Suppressor macrophage treated with lipopolysaccharide for 4 hours (primary cell): ENCODE data around the gene ZNF322.
"Not testable (repeated sequence)": the region's sequence is repeated elsewhere in the genome, so short reads cannot be mapped to it uniquely, and the experiment has no call there.

Experiments used
- DNase-seq: peaks from one replicate; pipeline ENCODE4 v3.0.0-alpha.2; 2020

The ZNF322 gene, protein sequence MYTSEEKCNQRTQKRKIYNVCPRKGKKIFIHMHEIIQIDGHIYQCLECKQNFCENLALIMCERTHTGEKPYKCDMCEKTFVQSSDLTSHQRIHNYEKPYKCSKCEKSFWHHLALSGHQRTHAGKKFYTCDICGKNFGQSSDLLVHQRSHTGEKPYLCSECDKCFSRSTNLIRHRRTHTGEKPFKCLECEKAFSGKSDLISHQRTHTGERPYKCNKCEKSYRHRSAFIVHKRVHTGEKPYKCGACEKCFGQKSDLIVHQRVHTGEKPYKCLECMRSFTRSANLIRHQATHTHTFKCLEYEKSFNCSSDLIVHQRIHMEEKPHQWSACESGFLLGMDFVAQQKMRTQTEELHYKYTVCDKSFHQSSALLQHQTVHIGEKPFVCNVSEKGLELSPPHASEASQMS

DNA sequence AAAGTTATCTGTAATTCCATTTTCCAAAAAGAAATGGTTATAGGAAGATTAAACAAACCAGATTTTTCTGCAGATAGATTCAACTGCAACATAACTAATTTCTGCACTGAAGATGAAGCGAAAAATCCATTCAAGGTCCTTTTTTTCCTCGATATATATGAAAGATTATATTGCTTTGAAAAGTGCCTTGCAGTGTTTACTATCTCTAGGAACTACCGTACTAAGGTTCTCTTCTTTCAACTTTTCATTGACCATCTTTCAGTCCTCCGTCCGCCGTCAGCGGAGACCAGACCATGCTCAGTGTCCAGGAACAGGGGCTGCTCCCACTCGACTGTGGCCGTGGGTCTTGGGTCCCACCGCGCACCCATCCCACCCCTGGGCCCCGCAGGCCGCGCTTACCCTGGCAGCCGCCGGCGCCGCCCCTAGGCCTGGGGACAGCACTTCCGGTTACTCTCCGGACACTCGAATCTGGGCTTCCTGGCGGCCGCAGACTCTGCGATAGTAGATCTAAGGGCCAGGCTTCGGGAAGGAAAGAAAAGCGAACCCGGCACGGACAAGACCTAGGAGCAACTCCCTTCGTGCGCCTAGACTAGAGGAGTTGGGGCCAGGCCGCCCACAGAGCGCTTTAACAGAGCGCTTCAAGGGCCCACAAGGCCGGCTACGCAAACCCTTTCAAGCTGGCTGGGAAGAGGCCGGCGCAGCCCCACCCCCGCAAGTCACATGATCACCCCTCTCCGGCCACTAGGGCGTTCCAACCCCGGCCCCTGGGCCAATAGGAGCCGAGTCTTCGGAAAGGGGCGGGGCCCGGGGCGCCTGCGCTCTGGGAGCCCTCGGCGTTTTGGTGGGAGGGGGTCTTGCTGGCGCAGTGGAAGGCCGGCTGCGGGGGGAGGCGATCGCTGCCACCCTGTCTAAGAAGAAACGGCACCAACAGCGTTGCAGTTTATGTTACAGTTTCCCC, at the start of gene ZNF322:
Gene ZNF322, minus strand, starts transcription at position 705 of the 958 bp plus-strand sequence. CDS start 21,193 bp downstream, outside the sequence.
- DNase-seq = peak; percentile 96

DNA sequence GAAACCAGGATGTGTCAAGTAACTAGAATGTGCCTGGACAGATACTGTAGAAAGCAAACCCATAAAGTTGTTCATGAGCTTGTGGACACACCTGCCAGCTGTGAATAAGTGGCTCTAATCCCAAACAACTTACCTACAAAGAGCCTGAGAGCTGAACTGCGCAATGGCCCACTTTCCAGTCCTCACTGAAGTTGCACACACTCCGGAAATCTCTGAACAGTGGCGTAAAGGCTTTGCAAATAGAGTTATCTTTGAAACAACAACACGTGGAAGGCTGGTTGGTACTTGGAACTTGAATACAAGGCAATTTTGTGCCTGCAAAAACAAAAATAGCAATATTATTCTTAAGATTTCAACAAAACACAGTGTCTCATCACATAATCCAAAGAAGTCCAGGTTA, 46.2 kb upstream of the ZNF322 start:
- DNase-seq = not testable (repeated sequence)

DNA sequence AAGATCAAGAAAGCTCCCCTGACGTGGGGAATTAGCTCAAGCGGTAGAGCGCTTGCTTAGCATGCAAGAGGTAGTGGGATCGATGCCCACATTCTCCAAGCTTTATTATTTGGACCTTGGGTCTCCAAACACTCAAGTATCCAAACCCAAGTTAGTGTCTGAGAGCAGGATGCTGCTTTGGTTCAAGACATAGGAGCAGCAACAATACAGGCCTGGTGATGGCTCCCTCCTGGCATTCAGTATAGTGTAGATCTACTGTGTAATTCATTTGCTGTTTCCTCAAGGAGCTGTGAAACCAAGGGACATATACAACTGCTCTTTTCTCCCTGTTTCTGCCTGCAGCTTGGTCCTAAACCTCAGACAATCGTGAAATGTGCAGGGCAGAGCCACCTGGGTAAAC, 45.8 kb upstream of the ZNF322 start:
- DNase-seq = not testable (repeated sequence)

DNA sequence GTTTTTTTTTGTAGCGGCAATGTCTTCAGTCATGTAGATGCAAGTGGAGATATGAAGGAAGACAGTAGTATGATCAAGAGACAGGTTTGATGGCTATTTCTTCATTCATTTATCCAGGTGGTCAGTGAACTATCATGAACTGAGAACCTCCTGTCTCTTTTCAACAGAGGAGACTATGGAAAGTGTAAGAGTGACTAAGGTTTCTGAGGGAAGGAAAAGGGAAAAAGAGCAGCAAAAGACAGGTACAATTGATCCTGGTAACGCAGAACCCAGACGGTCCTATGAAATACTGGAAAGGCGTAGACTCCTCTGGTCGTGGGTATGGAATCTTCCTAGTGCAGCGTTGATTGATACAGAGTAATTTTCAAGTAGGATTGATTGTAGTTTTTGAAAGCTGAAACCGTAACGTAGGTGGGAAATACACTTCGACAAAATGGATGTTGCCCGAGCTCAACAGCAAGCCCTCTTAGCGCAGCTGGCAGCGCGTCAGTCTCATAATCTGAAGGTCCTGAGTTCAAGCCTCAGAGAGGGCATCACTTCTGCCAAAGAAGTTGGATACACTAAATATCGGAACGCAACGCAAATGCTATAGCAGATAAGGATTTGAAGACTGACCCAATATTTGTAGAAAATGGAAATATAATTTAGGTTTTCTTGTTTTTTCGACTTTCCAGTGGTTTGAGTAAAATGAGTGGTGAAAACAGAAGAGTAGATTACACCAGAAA, 41.6 kb upstream of the ZNF322 start:
- not testable (repeated sequence) for DNase-seq

DNA sequence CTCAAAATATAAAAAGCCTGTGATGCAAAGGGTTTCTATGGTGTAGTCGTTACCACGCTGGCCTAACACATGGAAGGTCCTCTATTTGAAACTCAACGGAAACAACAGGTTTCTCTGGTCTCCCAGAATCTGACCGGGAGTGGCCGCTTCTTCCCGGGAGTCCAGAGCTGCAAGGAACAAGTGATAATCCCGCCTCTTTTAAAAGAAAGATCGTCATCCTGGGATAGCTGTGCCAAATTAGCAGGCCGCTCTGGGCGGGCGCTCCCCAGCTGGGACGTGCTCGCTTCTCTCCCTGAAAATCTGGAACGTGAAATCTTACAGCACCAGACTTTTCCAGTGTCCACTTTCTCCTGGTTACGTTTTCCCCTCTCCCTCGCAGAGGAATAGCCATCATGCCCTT, 38.0 kb upstream of the ZNF322 start:
- not testable (repeated sequence) for DNase-seq

DNA sequence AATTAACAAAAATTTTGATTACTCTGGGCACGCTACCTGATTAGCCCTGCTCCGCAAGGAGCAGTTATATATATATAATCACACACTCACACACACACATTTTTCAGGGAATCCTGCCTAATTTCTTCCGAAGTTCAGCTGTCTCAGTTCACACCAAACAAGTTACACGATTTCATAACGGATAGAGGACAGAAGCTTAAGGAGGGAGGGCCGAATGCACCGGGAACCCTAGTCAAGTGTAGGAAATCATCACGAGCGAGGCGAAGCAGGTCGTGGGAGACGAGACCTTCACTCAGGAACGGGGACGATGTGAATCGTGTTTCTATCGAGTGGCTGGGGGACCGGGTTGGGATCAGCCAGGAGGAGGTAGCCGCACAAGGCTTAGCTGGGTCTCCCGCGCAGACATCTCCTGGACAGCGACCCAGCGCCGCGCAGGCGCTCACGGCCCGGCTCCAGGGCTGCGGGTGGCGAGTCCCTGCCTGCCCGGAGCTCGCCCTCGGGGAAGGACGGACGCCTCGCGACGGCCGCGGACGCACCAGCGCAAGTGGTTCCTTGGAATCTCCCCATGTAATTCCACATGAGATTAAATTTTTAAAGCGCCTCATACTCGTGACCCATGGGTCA, 29.9 kb upstream of the ZNF322 start:
- DNase-seq = not testable (repeated sequence)

DNA sequence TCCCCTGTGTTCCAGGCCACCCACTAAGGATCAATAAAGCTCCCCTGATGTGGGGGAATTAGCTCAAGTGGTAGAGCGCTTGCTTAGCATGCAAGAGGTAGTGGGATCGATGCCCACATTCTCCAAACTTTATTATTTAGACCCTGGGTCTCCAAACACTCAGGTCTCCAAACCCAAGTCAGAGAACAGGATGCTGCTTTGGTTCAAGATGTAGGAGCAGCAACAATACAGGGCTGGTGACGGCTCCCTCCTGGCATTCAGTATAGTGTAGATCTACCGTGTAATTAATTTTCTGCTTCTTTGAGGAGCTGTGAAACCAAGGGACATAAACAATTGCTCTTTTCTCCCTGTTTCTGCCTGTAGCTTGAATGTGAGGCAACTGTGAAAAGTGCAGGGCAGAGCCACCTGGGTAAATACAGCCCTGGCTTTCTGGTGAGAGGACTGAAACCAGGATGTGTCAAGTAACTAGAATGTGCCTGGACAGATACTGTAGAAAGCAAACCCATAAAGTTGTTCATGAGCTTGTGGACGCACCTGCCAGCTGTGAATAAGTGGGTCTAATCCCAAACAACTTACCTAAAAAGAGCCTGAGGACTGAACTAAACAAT, 23.0 kb upstream of the ZNF322 start:
- DNase-seq = not testable (repeated sequence)

DNA sequence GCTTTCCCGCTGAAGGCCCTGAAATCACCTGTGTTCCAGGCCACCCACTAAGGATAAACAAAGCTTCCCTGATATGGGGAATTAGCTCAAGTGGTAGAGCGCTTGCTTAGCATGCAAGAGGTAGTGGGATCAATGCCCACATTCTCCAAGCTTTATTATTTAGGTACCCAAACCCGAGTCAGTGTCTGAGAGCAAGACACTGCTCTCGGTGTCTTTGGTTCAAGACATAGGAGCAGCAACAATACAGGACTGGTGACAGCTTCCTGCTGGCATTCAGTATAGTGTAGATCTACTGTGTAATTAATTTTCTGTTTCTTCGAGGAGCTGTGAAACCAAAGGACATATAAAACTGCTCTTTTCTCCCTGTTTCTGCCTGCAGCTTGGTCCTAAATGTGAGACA, 13.7 kb upstream of the ZNF322 start:
- DNase-seq = not testable (repeated sequence)

DNA sequence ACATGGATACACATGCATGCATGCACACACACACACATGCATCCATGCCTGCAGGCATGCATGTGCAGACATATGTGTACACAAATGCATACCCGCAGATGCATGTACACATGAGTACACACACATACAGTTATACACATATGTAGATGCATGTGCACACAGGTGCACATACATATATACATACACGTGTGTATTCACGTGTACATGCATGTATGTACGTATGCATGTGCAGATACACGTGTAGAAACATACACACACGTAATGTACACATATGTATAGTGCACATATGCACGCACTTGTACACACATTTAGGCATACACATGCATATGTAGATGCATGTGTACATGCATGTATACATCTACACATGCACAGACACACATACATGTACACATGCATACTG, 11.0 kb upstream of the ZNF322 start:
- not testable (repeated sequence) for DNase-seq

DNA sequence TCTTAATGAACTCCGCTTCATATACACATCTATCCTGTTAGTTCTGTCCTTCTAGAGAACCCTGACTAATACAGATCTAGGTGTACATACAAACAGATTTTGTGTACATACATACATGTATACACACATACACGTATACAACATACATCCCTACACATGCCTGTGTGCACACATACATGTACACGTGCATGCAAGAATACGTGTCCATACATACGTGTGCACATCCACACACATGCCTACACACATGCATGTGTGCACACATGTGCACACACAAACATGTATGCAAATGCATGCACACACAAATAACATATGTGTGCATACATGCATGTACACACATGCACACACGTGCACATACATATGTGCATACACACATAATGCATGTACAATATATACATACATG, 10.5 kb upstream of the ZNF322 start:
- not testable (repeated sequence) for DNase-seq

DNA sequence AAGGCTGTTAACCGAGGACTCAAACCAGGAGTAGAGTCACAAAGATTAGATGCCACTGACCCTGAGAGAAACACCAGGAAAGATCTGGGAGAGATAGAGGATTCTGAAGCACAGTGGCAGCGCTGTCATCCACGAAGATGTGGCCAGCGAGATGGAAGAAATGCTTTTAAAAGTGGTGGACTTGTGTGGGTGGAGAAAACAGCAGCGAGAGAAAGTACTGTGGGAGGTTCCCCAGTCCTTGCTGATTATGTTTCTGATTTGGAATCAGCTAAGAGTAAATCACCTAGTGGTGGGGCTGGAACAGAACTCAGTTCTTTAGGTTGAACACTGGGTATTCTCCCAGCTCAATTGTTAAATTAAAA, 435 bp upstream of the ZNF322 start:
- peak; percentile 25 for DNase-seq

DNA sequence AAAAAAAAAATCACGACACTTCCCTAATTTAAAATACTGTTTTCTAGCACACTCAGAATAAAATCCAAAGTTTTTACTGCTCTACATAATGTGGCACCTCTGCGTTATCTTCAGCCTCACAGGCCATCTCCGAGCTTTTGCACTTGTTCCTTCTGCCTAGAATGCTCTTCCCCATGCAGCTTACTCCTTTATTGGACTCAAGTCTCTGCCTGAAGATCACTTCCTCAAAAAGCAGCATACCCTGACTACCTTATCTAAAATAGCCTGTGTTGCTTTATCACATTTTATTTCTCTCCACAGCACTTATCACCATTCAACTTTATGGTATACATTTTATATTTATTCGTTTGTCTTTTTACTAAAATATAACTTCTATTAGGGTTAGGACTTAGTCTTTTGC, 2.3 kb downstream of the ZNF322 start:
- DNase-seq = no peak

DNA sequence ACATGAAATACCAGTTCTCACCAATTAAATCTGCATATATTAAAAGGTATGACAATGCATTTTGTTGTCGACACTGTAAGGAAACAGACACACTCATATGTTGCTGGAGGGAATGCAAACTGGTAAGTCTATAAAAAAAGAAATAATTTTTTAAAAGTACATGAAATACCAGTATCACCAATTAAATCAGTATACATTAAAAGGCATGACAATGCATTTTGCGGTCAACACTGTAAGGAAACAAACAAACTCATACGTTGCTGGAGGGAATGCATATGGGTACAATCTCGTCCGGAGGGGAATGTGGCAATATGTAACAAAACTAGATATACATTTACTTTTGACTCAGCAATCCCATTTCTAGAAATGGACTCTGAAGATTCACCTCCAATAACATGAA, 6.5 kb downstream of the ZNF322 start:
- no peak for DNase-seq

DNA sequence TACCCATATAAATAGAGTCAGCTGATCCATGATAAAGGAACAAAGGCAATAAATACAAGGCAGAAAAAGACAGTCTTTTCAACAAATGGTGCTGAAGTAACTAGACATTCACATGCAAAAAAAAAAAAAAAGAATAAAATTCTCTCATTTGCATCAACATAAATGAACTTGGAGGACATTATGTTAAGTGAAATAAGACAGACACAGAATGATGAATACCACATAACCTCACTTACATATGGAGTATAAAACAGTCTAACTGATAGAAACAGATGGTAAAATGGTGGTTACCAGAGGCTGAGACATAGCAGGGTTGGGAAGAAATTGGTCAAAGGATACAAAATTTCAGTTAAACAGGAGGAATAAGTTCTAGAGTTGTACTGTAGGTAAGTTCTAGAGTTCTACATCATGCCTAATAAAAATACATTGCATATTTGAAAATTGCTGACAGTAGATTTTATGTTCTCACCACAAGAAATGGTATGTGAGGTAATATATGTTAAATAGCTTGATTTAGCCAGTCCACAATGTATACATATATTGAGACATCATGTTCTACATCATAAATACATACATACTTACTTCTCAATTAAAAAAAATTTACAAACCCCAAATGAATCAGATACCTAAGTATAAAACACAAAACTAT, 8.3 kb downstream of the ZNF322 start:
- DNase-seq = no peak

DNA sequence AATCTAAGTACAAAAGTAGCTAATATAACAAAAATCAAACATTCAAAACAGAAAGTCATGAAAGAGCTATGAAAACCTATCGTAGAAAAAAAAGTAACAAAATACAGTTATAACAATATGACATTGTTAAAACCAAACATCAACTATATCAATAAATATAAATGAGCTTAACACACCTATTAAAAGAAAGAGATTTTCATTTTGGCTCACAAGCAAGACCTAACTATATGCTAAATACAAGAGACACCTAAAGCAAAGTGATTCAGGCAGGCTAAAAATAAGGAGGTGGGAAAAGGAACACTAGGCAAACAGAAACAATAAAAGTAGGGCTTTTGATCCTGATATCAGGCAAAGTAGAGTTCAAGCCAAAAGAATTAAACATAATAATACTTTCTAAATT, 13.5 kb downstream of the ZNF322 start:
- no peak for DNase-seq

DNA sequence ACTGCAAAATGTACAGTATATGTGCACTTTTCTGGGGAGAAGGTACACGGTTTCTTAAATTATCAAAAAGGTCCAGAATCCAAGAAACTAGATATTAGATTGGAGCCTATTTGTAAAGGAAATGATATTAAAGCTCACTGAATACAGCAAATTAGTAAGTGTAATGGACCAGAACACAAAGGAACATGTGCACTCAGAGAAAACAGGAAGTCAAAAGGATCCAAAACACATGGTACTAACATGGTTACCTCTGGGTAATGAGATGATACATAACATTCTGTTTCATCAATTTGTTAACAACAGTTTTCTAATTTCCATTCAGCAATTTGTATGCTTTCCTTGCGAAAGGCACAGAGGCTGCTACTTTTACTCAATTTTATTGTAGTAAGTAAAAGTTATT, 18.7 kb downstream of the ZNF322 start:
- no peak for DNase-seq

DNA sequence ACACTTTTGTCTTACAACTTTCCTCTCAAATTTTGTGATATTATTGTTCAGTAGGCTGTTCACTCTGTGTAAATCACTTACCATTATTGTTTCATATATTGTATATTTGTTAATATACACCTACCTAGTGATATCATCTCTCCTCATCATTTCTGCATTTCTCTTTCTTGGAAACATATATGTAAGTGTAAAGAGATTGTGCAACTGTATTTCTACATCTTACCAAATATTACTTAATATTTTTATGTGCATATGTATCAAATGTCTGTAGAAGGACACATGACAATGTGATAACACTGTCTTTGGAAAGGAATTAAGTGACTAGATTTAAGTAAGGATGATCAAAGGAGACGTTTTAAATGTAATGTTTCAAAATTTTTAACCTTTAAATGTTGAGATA, 30.2 kb downstream of the ZNF322 start:
- peak; percentile 25 for DNase-seq

DNA sequence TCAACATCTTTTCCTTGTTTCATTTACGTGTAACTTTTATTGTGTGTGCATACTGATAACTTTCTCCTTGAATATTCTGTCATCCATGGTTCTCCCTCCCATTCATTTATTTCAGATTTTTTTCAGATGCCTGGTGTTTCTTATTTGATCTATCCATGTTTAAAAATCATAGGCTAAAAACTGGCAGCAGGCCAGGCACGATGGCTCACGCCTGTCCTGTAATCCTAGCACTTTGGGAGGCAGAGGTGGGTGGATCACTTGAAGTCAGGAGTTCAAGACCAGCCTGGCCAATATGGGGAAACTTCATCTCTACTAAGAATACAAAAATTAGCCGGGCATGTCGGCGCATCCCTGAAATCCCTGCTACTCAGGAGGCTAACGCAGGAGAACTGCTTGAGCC, 31.7 kb downstream of the ZNF322 start:
- no peak for DNase-seq

DNA sequence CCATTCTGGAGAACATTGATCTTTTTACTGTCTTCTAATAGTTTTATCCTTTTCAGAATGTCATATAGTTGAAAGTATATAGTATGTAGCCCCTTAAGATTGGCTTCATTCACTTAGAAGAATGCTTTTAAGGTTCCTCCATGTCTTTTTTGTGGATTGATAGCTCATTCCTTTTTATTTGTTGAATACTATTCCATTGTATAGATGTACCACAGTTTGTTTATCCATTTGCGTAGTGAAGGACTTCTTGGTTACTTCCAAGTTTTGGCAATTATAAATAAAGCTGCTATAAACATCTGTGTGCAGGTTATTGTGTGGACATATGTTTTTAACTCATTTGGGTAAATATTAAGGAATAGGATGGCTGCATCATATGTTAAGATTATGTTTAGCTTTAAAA, 35.0 kb downstream of the ZNF322 start:
- DNase-seq = no peak

DNA sequence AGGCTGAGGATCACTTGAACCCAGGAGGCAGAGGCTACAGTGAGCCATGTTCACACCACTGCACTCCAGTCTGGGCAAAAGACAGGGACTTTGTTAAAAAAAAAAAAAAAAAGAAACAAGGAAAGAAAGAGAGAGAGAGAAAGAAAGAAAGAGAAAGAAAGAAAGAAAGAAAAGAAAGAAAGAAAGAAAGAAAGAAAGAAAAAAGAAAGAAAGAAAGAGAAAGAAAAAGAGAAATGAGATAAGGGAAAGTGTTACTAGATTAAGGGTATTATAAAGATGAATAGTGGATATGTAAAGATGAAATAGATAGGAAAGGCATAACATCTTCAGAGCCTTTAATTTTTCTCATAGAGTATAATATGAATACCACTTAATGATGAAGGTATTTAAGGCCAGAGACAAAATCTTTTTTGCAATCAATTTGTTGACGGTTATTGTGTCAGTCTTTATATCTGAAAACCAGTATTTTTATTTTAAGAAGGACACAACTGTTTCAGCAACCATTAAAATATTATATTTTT, 36.1 kb downstream of the ZNF322 start:
- DNase-seq = no peak
